Activated naive CD8-positive, alpha-beta T cell treated with anti-CD3 and anti-CD28 coated beads for 36 hours (primary cell): ENCODE measurements around the gene GRB14. TPM values are rescaled to one million over a fixed set of nuclear protein-coding genes. Genes with fewer than 3 reads are reported as not detected.
"Not testable (repeated sequence)": the region's sequence is repeated elsewhere in the genome, so short reads cannot be mapped to it uniquely, and the experiment has no call there.

Experiments
- DNase-seq: peaks from one replicate; pipeline ENCODE4 v3.0.0; 2021
- H3K27ac Mint-ChIP-seq: one replicate; pipeline ENCODE4 v1.8.0; 2022; ENCODE audit warnings: mild to moderate bottlenecking, moderate library complexity, mixed read lengths
- H3K27me3 Mint-ChIP-seq: one replicate; pipeline ENCODE4 v1.8.0; 2022; ENCODE audit warnings: mild to moderate bottlenecking, mixed read lengths
- H3K36me3 Mint-ChIP-seq: one replicate; pipeline ENCODE4 v1.8.0; 2021; ENCODE audit warnings: mild to moderate bottlenecking, mixed read lengths
- H3K4me1 Mint-ChIP-seq: one replicate; pipeline ENCODE4 v1.8.0; 2021; ENCODE audit warnings: mixed read lengths
- H3K4me3 Mint-ChIP-seq: one replicate; pipeline ENCODE4 v1.8.0; 2022; ENCODE audit warnings: mild to moderate bottlenecking, moderate library complexity, mixed read lengths
- H3K9me3 Mint-ChIP-seq: one replicate; pipeline ENCODE4 v1.8.0; 2022; ENCODE audit warnings: mixed read lengths
- total RNA-seq, 2 experiments: library from RNA; stranded (reverse); gene quantifications; one replicate each; pipeline ENCODE4 v1.2.3, GENCODE V29; 2021

GRB14 gene
- total RNA-seq, result not detected

DNA sequence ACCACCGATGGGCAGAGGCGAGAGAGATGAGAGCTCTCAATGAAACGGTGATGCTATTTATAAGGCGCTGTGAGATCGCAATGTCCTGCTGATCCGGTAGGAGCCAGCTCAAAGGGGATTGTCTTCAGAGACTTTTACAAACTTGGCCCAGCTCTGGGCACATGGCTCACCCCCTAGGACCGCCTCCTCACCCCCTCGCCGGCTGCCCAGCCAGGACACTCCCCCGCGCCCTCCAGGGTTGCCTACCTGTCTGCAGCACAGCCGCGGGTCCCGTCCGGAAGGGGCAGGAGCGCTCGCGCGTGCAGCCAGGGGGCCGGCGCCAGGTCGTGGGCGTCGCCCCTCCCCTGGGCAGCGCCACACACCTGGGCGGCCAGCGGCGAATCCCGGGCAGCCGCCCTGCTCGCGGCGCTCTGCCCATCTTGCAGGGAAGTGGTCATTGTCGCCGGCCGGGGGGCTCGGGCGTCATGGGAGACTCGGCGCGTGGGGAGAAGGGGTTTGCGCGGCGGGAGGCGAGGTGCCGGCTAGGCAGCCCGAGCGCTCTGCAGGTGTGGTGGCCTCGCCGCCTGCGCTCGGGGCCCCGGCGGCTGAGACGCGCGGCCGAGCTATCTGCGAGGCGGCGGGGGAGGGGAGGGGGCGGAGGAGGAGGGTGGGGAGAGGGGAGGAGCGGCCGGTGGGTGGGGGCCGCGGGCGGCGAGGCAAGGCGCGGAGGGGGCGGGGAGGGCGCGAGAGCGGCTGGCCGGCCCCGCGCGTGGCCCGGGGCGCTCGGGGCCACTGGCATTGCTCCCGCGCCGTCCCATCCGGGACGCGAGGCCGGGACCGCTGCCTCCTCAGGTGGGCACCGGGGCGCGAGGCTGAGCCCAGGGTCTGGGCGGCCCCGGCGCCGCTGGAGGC lies at the start of gene GRB14:
TSS of gene GRB14 (minus strand) at position 610 of the 891 bp plus-strand sequence. CDS start at position 437, 173 bp downstream.
- peak within 1 kb of the TSS; percentile 40 for H3K4me3 Mint-ChIP-seq
- peaks cover under 1% of the 10 kb centered on the region for H3K9me3 Mint-ChIP-seq
- peaks cover 3% of the 10 kb centered on the region for H3K4me1 Mint-ChIP-seq
- peak; percentile 4 for DNase-seq
- H3K36me3 Mint-ChIP-seq, result no peaks in the 10 kb centered on the region
- H3K27ac Mint-ChIP-seq, result no peak within 1 kb of the TSS
- peaks cover 39% of the 10 kb centered on the region for H3K27me3 Mint-ChIP-seq

GRCh38 chr2:164669291-164669690 lies 48.0 kb upstream of the GRB14 start:
- H3K27ac Mint-ChIP-seq, result no peak overlapping the region
- no peaks in the 10 kb centered on the region for H3K4me1 Mint-ChIP-seq
- DNase-seq, result no peak
- no peak overlapping the region for H3K4me3 Mint-ChIP-seq
- no peaks in the 10 kb centered on the region for H3K36me3 Mint-ChIP-seq
- H3K9me3 Mint-ChIP-seq, result no peaks in the 10 kb centered on the region
- no peaks in the 10 kb centered on the region for H3K27me3 Mint-ChIP-seq

GRCh38 chr2:164667566-164667965 lies 46.3 kb upstream of the GRB14 start:
- Mint-ChIP-seq H3K4me3 (no peak overlapping the region), H3K36me3 (no peaks in the 10 kb centered on the region), H3K27me3 (no peaks in the 10 kb centered on the region), H3K27ac (no peak overlapping the region), H3K9me3 (no peaks in the 10 kb centered on the region), H3K4me1 (no peaks in the 10 kb centered on the region)
- no peak for DNase-seq

GRCh38 chr2:164664070-164664469 lies 42.8 kb upstream of the GRB14 start:
- no peak overlapping the region for H3K27ac Mint-ChIP-seq
- H3K4me1 Mint-ChIP-seq, result no peaks in the 10 kb centered on the region
- no peaks in the 10 kb centered on the region for H3K9me3 Mint-ChIP-seq
- no peak overlapping the region for H3K4me3 Mint-ChIP-seq
- H3K27me3 Mint-ChIP-seq, result no peaks in the 10 kb centered on the region
- H3K36me3 Mint-ChIP-seq, result no peaks in the 10 kb centered on the region
- no peak for DNase-seq

DNA sequence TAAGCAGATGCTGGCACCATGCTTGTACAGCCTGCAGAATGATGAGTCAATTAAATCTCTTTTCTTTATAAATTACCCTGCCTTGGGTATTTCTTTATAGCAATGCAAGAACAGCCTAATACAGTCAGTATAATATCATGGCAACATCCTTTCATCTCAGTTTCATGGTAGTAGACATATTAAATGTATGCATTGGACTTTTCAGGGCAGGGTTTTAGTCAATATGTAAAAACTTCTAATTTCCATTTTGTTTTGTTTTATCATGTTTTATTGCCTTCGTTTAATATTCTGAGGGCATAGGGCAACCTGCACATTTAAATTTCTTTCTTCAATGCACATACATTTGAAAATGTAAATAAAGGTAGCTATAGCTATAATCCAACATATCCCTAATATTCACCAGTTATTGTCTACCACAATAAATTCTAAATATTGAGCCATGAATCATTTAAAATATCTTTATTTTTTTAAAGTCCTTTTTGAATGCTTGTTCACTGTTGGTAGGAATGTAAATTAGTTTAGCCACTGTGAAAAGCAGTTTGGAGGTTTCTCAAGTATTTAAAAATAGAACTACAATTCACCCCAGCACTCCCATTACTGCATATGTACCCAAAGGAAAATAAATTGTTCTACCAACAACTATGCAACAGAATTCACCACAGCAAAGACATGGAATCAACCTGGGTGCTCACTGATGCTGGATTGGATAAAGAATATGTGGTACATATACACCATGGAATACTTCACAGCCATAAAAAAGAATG lies 41.8 kb upstream of the GRB14 start:
- no peak for DNase-seq
- H3K4me1 Mint-ChIP-seq, result no peaks in the 10 kb centered on the region
- H3K27me3 Mint-ChIP-seq, result no peaks in the 10 kb centered on the region
- H3K4me3 Mint-ChIP-seq, result no peak overlapping the region
- no peak overlapping the region for H3K27ac Mint-ChIP-seq
- no peaks in the 10 kb centered on the region for H3K9me3 Mint-ChIP-seq
- no peaks in the 10 kb centered on the region for H3K36me3 Mint-ChIP-seq

GRCh38 chr2:164662066-164662465 lies 40.8 kb upstream of the GRB14 start:
- no peaks in the 10 kb centered on the region for H3K36me3 Mint-ChIP-seq
- no peak overlapping the region for H3K4me3 Mint-ChIP-seq
- no peak for DNase-seq
- no peak overlapping the region for H3K27ac Mint-ChIP-seq
- H3K27me3 Mint-ChIP-seq, result no peaks in the 10 kb centered on the region
- no peaks in the 10 kb centered on the region for H3K9me3 Mint-ChIP-seq
- no peaks in the 10 kb centered on the region for H3K4me1 Mint-ChIP-seq

DNA sequence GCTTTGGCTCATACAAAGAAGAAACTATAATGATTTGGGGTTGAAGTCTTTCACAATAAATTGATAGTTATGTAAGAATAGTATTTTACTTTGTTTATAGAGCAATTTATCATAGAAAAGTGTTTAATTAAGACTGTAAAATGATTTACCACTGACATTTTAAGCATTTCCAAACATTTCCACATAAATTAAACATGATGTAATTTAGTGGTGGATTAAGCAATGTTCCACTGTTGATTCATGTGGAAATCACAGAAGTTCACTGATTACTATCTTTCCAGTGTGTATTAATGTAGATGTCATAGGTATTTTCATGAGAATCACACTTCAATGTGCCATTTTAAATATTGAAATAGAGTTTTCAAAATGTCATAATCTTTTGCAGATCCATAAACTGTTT lies 40.1 kb upstream of the GRB14 start:
- H3K36me3 Mint-ChIP-seq, result no peaks in the 10 kb centered on the region

DNA sequence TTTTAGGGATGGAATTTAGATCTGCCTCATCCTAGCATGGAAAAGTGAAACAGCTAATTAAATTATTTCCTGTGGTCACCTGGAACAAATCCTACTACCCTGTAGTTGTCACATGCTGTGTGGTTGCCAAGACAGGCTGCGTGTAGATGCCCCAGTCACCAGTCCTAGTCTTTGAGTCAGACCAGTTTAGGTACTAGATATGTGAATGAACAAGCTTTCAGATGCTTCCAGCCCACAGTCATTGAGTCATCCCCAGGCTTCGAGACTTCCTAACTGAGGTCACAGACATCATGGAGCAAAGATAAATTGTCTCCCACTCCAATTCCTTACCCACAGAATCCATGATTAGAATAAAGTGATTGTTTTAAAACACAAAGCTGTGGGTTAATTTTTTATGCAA lies 35.8 kb upstream of the GRB14 start:
- Mint-ChIP-seq H3K9me3 (peaks cover 6% of the 10 kb centered on the region), H3K36me3 (no peaks in the 10 kb centered on the region), H3K4me3 (no peak overlapping the region), H3K27me3 (no peaks in the 10 kb centered on the region), H3K4me1 (no peaks in the 10 kb centered on the region), H3K27ac (no peak overlapping the region)
- no peak for DNase-seq

More for the DNA sequence above, 40.1 kb upstream of the GRB14 start:
- H3K4me1 Mint-ChIP-seq, result no peaks in the 10 kb centered on the region
- no peaks in the 10 kb centered on the region for H3K27me3 Mint-ChIP-seq
- no peak overlapping the region for H3K27ac Mint-ChIP-seq
- no peaks in the 10 kb centered on the region for H3K9me3 Mint-ChIP-seq
- no peak overlapping the region for H3K4me3 Mint-ChIP-seq
- DNase-seq, result no peak

DNA sequence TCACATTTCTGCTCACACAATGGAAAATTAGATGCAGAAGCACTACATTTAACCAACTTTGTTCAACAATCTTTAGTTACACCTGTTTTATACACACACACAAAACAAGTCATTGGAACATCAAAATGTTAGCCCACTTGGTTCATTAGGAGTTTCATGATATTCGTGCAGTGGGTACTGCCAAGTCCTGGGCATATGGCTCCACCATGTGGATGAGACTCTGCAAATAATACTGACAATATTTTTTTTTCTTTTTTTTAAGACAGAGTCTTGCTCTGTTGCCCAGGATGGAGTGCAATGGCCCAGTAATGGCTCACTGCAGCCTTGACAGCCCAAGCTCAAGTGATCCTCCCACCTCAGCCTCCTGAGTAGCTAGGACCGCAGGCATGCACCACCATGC lies 34.5 kb upstream of the GRB14 start:
- DNase-seq, result no peak
- Mint-ChIP-seq H3K4me3 (no peak overlapping the region), H3K27me3 (no peaks in the 10 kb centered on the region), H3K4me1 (no peaks in the 10 kb centered on the region), H3K9me3 (peaks cover 11% of the 10 kb centered on the region), H3K36me3 (no peaks in the 10 kb centered on the region), H3K27ac (no peak overlapping the region)

GRCh38 chr2:164655336-164655735 lies 34.1 kb upstream of the GRB14 start:
- H3K36me3 Mint-ChIP-seq, result no peaks in the 10 kb centered on the region
- H3K27me3 Mint-ChIP-seq, result no peaks in the 10 kb centered on the region
- no peaks in the 10 kb centered on the region for H3K4me1 Mint-ChIP-seq

GRCh38 chr2:164651361-164651760 lies 30.1 kb upstream of the GRB14 start:
- Mint-ChIP-seq H3K4me3 (no peak overlapping the region), H3K36me3 (no peaks in the 10 kb centered on the region), H3K4me1 (no peaks in the 10 kb centered on the region), H3K9me3 (peaks cover 25% of the 10 kb centered on the region), H3K27ac (no peak overlapping the region), H3K27me3 (no peaks in the 10 kb centered on the region)
- DNase-seq, result no peak

More at GRCh38 chr2:164655336-164655735, 34.1 kb upstream of the GRB14 start:
- Mint-ChIP-seq H3K9me3 (peaks cover 15% of the 10 kb centered on the region), H3K4me3 (no peak overlapping the region), H3K27ac (no peak overlapping the region)
- no peak for DNase-seq

- Mint-ChIP-seq H3K4me3 (no peak overlapping the region), H3K27ac (no peak overlapping the region), H3K27me3 (no peaks in the 10 kb centered on the region), H3K4me1 (no peaks in the 10 kb centered on the region), H3K9me3 (peaks cover 4% of the 10 kb centered on the region), H3K36me3 (no peaks in the 10 kb centered on the region)
- DNase-seq, result no peak
These were observed 22.9 kb upstream of the GRB14 start for GRCh38 chr2:164644036-164644700.

DNA sequence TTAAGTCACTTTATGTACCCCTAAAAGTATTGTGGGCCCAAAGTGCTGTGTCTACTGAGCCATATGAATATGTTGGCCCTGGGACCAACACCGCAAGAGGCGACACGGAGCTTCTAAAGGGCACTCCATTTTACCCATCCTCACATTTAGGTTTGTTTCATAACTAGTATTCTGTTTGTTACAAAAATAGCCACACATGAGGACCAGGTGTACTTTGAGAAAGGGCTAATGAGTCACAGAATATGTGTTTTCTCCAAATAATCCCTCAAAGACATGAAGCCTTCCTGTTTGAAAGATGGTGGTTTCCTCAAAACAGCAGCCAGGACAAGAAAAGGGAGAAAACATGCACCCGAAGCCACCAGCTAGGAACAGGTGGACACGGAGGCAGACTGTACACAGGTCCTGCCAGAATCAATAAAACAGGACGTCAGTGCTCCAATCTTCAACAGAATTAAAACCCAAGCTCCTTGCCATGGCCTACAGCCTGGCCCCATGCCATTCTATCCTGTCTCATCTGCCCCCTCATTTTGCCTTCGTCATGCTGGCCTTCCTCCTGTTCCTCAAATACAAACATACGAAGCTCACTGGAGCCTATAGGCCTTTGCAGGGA lies 21.8 kb upstream of the GRB14 start:
- no peaks in the 10 kb centered on the region for H3K36me3 Mint-ChIP-seq
- DNase-seq, result no peak
- no peak overlapping the region for H3K4me3 Mint-ChIP-seq
- no peaks in the 10 kb centered on the region for H3K27me3 Mint-ChIP-seq
- H3K9me3 Mint-ChIP-seq, result peaks cover 4% of the 10 kb centered on the region
- no peaks in the 10 kb centered on the region for H3K4me1 Mint-ChIP-seq
- H3K27ac Mint-ChIP-seq, result no peak overlapping the region

- Mint-ChIP-seq H3K27me3 (no peaks in the 10 kb centered on the region), H3K9me3 (no peaks in the 10 kb centered on the region), H3K27ac (no peak overlapping the region), H3K36me3 (no peaks in the 10 kb centered on the region), H3K4me3 (no peak overlapping the region), H3K4me1 (no peaks in the 10 kb centered on the region)
- no peak for DNase-seq
These were observed 21.0 kb upstream of the GRB14 start for GRCh38 chr2:164642268-164642667.

DNA sequence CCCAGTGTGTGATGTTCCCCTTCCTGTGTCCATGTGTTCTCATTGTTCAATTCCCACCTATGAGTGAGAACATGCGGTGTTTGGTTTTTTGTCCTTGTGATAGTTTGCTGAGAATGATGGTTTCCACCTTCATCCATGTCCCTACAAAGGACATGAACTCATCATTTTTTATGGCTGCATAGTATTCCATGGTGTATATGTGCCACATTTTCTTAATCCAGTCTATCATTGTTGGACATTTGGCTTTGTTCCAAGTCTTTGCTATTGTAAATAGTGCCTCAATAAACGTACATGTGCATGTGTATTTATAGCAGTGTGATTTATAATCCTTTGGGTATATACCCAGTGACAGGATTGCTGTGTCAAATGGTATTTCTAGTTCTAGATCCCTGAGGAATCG lies 7.0 kb upstream of the GRB14 start:
- not testable (repeated sequence) for H3K27me3 Mint-ChIP-seq, H3K4me1 Mint-ChIP-seq, H3K27ac Mint-ChIP-seq, H3K36me3 Mint-ChIP-seq, H3K4me3 Mint-ChIP-seq, H3K9me3 Mint-ChIP-seq, DNase-seq
